Measurements from ENCODE around the gene BAIAP2L2.
"Not testable (repeated sequence)": the region's sequence is repeated elsewhere in the genome, so short reads cannot be mapped to it uniquely, and the experiment has no call there.

BAIAP2L2 gene

DNA sequence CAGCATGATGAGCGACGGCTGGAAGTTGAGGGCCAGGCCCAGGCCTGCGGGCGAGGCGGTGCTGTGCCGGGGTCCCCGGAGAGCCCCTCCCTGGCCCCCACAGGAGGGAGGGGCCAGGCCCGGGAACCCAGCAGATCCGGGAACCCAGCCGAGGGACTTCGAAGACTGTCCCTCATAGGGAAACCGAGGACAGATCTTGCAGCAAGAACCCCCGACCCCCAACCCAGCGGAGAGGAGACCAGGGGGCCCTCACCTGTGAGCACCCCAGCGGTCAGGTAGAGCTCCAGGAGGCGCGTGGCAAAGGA, 28.9 kb downstream of the BAIAP2L2 start:
- no peak for DNase-seq (ENCODE audit: low read depth in 2 of 2)

DNA sequence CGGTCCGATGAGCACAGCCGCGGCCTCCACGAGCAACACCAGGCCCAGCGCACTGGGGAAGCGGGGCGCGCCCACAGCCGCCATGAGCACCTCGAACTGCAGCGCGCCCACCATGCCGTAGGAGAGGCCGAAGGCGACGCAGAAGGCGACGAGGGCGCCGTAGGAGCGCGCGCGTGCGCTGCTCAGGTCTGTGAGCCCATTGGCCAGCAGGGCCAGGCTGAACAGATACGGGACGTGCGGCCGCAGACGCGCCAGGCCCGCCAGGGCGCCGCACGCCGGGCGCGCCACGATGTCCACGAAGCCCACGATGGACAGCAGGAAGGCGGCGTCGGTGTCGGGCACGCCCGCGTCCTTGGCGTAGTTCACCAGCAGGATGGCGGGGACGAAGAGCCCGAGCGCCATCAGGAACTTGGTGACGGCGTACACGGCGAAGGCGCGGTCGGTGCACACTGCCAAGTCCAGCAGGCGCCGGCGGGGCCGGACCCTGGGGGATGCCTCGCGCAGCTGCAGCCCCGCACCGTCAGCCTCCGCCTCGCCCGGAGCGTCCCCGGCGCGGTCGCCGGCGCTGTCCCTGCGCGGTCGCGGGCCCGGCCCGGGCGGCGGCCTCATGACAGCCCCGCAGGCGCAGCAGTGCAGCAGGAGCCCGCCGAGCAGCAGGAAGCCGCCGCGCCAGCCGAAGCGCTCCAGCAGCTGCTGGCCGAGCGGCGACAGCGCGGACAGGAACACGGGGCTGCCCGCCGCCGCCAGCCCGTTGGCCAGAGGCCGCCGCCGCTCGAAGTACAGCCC, 29.4 kb downstream of the BAIAP2L2 start:
- DNase-seq (ENCODE audit: low read depth in 2 of 2) = no peak

DNA sequence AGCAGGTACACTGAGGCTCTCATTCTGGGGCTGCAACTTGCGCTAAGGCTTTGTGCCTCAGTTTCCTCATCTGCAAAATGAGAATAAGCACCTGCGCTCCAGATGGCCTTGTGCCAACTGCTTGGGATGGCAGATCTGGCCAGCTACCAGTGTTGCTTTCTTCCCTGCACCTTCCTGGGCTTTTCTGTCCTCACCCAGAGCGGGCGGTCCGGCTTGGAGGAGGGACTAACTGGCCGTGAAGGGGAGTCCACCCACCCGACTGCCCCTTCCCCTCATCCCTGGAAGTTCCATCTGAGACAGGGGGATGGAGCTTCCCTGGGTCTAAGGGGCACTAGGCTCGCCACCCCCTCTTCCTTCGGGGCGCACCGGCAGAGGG, 30.0 kb downstream of the BAIAP2L2 start:
- DNase-seq (ENCODE audit: low read depth in 2 of 2) = no peak

GRCh38 chr22:38079804-38080203, 30.7 kb downstream of the BAIAP2L2 start:
- no peak for DNase-seq (ENCODE audit: low read depth in 2 of 2)

- not testable (repeated sequence) for DNase-seq (ENCODE audit: low read depth in 2 of 2)
Observed at GRCh38 chr22:38079208-38079607, 31.3 kb downstream of the BAIAP2L2 start.

GRCh38 chr22:38078046-38078840, 32.2 kb downstream of the BAIAP2L2 start:
- no peak for DNase-seq (ENCODE audit: low read depth in 2 of 2)

DNA sequence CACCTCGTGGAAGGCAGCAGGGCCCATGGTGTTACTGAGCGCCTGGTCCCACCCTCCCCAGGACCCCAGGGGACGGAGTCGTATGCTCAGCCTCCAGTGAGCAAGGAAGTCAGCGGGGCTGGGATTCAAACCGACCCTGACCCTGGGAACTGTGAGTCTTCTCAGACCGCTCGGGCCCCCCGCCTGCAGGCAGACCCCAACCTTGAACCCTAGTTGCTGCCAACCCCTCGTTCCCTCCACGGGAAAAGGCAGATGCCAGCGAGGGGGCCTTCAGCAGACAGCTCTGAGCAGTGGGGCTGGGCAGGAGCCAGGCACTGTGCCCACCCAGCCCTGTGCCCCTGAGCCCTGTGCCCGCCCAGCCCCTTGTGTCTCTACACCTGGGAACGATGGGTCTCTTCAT, 32.9 kb downstream of the BAIAP2L2 start:
- no peak for DNase-seq (ENCODE audit: low read depth in 2 of 2)

DNA sequence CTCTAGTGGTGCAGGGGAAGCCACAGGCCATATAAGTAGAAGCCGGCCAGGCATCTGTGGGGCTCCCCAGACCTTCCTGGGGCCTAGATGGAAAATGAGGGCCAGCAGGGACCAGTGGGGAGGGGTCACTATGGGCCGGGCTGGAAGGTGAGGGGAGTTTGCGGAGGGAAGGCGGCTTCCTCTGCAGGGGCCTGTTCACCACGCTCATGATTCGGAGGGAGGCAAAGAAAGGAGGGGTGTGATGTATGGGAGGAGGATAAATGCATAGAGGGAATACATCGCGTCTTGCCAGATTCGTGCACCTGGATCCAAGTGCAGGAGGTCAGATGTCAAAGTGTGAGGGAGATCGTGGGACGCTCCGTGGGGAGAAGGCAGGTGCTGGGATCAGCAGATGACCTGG, 33.4 kb downstream of the BAIAP2L2 start:
- no peak for DNase-seq (ENCODE audit: low read depth in 2 of 2)

DNA sequence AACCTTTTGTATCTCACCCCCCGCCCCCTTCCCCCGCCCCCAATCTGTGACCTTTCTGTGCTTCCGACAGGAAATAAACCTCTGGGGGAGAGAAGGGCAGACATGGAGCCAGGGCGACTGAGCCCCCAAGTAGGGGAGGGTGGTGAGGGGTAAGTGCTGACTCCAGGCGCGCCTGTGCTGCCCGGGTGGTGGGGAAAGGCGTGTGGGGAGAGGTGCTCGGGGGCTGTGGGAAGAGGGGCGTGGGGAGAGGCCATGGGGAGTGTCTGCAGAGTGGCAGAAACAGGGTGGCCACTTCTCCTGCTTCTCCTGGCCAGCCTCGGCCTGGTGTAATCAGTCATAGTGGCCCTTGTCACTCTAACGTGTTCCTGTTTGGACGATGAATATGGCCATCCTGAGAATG, 34.5 kb downstream of the BAIAP2L2 start:
- no peak for DNase-seq (ENCODE audit: low read depth in 2 of 2)

- DNase-seq (ENCODE audit: low read depth in 2 of 2) = no peak
Observed at GRCh38 chr22:38075105-38075825, 35.2 kb downstream of the BAIAP2L2 start.

- no peak for DNase-seq (ENCODE audit: low read depth in 2 of 2)
Observed at GRCh38 chr22:38074181-38075104, 36.0 kb downstream of the BAIAP2L2 start.

- DNase-seq (ENCODE audit: low read depth in 2 of 2) = no peak
Observed at GRCh38 chr22:38073150-38074130, 37.0 kb downstream of the BAIAP2L2 start.

DNA sequence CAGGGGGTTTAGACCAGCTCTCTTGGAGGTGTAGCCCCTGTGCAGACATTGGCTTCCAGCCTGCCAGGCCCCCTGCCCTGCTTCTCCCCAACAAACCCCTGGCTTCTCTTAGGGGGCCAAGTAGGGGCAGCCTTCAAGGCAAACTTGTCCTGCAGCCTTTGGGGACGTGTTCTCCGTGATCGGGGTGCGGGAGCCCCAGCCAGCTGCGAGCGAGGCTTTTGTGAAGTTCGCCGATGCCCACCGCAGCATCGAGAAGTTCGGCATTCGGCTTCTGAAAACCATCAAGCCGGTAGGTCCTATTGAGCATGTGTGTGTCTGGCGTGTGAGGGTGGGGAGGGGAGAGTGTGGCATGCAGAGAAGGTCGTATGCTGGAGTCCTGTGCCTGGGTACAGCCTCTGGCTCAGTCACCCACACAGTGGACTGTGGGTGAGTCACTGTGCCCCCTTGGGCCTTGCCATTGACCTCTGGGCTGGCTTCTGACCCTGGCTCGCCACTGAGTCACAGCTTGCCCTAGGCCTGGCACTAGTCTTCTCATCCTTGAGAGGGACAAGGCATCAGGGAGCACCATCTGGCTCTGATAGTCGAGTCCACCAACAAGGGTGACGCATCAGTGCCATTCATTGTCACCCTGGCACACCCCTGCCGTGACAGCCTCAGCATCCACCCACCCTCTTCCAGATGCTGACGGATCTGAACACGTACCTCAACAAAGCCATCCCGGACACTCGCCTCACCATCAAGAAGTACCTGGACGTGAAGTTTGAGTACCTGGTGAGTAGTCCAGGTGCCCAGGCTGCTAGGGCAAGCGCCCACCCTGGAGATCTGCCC, 37.9 kb downstream of the BAIAP2L2 start:
- no peak for DNase-seq (ENCODE audit: low read depth in 2 of 2)

GRCh38 chr22:38071421-38072321, 38.8 kb downstream of the BAIAP2L2 start:
- DNase-seq (ENCODE audit: low read depth in 2 of 2) = no peak

DNA sequence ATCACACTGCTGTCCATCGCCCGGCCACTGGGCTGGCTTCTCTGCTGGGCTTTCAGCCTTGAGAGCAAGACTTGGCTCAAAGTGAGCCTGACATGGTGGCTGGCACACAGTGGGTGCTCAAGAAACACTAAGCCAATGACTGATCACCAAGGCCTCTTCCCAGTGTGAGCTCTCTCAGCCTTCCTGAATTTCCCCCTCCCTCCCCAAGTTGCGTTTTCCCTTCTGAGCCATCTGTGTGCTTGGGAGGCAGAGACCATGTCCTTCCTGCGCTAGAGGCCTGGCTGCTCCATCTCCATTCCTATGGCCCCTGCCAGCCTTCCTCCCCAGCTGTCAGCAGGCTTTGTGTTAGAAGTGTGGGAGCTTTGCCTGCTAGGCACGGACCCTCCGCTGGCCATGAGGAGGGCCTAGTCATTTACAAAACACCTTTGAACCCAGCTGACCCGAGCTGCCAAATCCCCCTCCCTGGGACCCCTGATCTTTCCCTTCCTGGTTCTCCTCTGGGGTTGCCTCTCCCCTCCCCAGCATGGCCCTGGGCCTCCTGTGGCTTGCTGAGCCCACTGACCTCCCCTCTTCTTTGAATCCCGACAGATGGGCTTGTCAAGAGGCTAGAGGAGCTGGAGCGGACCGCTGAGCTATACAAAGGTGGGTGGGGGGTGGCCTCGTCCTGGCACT, 40.1 kb downstream of the BAIAP2L2 start:
- no peak for DNase-seq (ENCODE audit: low read depth in 2 of 2)

- no peak for DNase-seq (ENCODE audit: low read depth in 2 of 2)
Observed at GRCh38 chr22:38069372-38070249, 40.9 kb downstream of the BAIAP2L2 start.

Measured in fibroblast of skin of left quadriceps (primary cell).